HepG2 (cell line): ENCODE measurements around the gene FAM83C. TPM values are rescaled to one million over a fixed set of nuclear protein-coding genes. Genes with fewer than 3 reads are reported as not detected.

Experiments used
- MAFK ChIP-seq, 2 experiments: IDR thresholded peaks in 1 of 2; conservative IDR thresholded peaks in 1 of 2; 2 replicates each; pipeline ENCODE4 v1.6.1; 2011; ENCODE audit warnings: improper control_type of control experiment in 2 of 2, low read length in 2 of 2
- REST ChIP-seq, 2 experiments: IDR thresholded peaks; 2 replicates each; pipeline ENCODE4 v1.6.1; 2011 to 2012; ENCODE audit warnings: low read length in 2 of 2, borderline replicate concordance in 1 of 2, low read depth in 1 of 2, mild to moderate bottlenecking in 1 of 2, moderate library complexity in 1 of 2
- ZNF17 ChIP-seq: sonication (generic); formaldehyde crosslinking; IDR thresholded peaks from 2 replicates; pipeline ENCODE4 v1.5.0; 2020; ENCODE audit warnings: mild to moderate bottlenecking, missing genetic modification reagents
- ZNF296 ChIP-seq: sonication (generic); formaldehyde crosslinking; conservative IDR thresholded peaks from 2 replicates; pipeline ENCODE4 v1.5.0; 2020; ENCODE audit warnings: mild to moderate bottlenecking, missing genetic modification reagents
- ZNF414 ChIP-seq: sonication (generic); formaldehyde crosslinking; IDR thresholded peaks from 2 replicates; pipeline ENCODE4 v1.5.0; 2020; ENCODE audit warnings: missing genetic modification reagents
- ZNF616 ChIP-seq: sonication (generic); formaldehyde crosslinking; IDR thresholded peaks from 2 replicates; pipeline ENCODE4 v1.5.0; 2020; ENCODE audit warnings: low read depth, mild to moderate bottlenecking, missing genetic modification reagents
- ZSCAN20 ChIP-seq: sonication (generic); formaldehyde crosslinking; IDR thresholded peaks from 2 replicates; pipeline ENCODE4 v1.4.0; 2020; ENCODE audit warnings: missing genetic modification reagents, mild to moderate bottlenecking, borderline replicate concordance
- polyA plus RNA-seq, 8 experiments: library from polyadenylated mRNA; depleted of rRNA in 3 of 8; stranded (reverse) in 7 of 8; unstranded in 1 of 8; fragments of >200 nt; fragmentation: Illumina TruSeq in 4 of 8; extraction: Trizol in 4 of 8; gene quantifications; 2 replicates each; pipeline versions ENCODE4 v1.2.1 to v1.2.3, GENCODE V29; 2011 to 2016; ENCODE audit warnings: low read depth in 4 of 8, missing spikeins in 1 of 8, mixed read lengths in 1 of 8; ENCODE audit not compliant: insufficient read depth in 1 of 8
- total RNA-seq, 5 experiments: library from RNA; depleted of rRNA; stranded (reverse); fragments of >200 nt; fragmentation: Illumina TruSeq; extraction: Trizol; gene quantifications; 2 replicates each; pipeline ENCODE4 v1.2.3, GENCODE V29; 2016; ENCODE audit warnings: low read depth in 1 of 5
- TF ChIP-seq, protein P1 (sequence below): IDR thresholded peaks from 2 replicates; pipeline ENCODE4 v1.6.1; 2016; ENCODE audit warnings: low read depth, missing genetic modification reagents, missing compliant biosample characterization
- TF ChIP-seq, protein P2 (sequence below): sonication (generic); formaldehyde crosslinking; IDR thresholded peaks from 2 replicates; pipeline ENCODE4 v1.5.0; 2020; ENCODE audit warnings: missing genetic modification reagents, mild to moderate bottlenecking, borderline replicate concordance
- TF ChIP-seq, protein P3 (sequence below): IDR thresholded peaks from 2 replicates; pipeline ENCODE4 v1.6.1; 2012; ENCODE audit warnings: inconsistent platforms
- TF ChIP-seq, protein P4 (sequence below): sonication (generic); formaldehyde crosslinking; IDR thresholded peaks from 2 replicates; pipeline ENCODE4 v1.4.0; 2020; ENCODE audit warnings: missing genetic modification reagents

Gene FAM83C
- total and polyA plus RNA-seq, 2 of the 13 experiments (the other 11 are each of a cell fraction or from before 2014, with no cell fraction given): 0.04 TPM; not detected in 1

- TF ChIP-seq REST (IDR thresholded peaks at IDR 0.05; ENCODE audit: borderline replicate concordance in 1 of 2, low read depth in 1 of 2, low read length in 2 of 2) (no peak), ZNF17 (CRISPR knock-in tag) (no peak), MAFK (conservative IDR thresholded peaks at IDR 0.05 in 1 of 2, IDR thresholded peaks at IDR 0.05 in 1 of 2; ENCODE audit: low read length in 2 of 2) (no peak), ZNF296 (no peak), ZNF616 (CRISPR knock-in tag) (no peak), ZSCAN20 (CRISPR knock-in tag) (no peak), ZNF414 (CRISPR knock-in tag) (peak; percentile 28; the same call in 1 of the 2 replicates)
- TF ChIP-seq, protein P1, sequence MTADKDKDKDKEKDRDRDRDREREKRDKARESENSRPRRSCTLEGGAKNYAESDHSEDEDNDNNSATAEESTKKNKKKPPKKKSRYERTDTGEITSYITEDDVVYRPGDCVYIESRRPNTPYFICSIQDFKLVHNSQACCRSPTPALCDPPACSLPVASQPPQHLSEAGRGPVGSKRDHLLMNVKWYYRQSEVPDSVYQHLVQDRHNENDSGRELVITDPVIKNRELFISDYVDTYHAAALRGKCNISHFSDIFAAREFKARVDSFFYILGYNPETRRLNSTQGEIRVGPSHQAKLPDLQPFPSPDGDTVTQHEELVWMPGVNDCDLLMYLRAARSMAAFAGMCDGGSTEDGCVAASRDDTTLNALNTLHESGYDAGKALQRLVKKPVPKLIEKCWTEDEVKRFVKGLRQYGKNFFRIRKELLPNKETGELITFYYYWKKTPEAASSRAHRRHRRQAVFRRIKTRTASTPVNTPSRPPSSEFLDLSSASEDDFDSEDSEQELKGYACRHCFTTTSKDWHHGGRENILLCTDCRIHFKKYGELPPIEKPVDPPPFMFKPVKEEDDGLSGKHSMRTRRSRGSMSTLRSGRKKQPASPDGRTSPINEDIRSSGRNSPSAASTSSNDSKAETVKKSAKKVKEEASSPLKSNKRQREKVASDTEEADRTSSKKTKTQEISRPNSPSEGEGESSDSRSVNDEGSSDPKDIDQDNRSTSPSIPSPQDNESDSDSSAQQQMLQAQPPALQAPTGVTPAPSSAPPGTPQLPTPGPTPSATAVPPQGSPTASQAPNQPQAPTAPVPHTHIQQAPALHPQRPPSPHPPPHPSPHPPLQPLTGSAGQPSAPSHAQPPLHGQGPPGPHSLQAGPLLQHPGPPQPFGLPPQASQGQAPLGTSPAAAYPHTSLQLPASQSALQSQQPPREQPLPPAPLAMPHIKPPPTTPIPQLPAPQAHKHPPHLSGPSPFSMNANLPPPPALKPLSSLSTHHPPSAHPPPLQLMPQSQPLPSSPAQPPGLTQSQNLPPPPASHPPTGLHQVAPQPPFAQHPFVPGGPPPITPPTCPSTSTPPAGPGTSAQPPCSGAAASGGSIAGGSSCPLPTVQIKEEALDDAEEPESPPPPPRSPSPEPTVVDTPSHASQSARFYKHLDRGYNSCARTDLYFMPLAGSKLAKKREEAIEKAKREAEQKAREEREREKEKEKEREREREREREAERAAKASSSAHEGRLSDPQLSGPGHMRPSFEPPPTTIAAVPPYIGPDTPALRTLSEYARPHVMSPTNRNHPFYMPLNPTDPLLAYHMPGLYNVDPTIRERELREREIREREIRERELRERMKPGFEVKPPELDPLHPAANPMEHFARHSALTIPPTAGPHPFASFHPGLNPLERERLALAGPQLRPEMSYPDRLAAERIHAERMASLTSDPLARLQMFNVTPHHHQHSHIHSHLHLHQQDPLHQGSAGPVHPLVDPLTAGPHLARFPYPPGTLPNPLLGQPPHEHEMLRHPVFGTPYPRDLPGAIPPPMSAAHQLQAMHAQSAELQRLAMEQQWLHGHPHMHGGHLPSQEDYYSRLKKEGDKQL (CRISPR knock-in tag): no peak
- TF ChIP-seq, protein P2, sequence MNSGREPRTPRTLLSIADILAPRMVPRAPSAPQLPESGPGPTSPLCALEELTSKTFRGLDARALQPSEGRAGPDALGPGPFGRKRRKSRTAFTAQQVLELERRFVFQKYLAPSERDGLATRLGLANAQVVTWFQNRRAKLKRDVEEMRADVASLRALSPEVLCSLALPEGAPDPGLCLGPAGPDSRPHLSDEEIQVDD (CRISPR knock-in tag): no peak
- TF ChIP-seq, protein P3, sequence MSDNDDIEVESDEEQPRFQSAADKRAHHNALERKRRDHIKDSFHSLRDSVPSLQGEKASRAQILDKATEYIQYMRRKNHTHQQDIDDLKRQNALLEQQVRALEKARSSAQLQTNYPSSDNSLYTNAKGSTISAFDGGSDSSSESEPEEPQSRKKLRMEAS: peak; percentile 45; the same call in 1 of the 2 replicates
- TF ChIP-seq, protein P4, sequence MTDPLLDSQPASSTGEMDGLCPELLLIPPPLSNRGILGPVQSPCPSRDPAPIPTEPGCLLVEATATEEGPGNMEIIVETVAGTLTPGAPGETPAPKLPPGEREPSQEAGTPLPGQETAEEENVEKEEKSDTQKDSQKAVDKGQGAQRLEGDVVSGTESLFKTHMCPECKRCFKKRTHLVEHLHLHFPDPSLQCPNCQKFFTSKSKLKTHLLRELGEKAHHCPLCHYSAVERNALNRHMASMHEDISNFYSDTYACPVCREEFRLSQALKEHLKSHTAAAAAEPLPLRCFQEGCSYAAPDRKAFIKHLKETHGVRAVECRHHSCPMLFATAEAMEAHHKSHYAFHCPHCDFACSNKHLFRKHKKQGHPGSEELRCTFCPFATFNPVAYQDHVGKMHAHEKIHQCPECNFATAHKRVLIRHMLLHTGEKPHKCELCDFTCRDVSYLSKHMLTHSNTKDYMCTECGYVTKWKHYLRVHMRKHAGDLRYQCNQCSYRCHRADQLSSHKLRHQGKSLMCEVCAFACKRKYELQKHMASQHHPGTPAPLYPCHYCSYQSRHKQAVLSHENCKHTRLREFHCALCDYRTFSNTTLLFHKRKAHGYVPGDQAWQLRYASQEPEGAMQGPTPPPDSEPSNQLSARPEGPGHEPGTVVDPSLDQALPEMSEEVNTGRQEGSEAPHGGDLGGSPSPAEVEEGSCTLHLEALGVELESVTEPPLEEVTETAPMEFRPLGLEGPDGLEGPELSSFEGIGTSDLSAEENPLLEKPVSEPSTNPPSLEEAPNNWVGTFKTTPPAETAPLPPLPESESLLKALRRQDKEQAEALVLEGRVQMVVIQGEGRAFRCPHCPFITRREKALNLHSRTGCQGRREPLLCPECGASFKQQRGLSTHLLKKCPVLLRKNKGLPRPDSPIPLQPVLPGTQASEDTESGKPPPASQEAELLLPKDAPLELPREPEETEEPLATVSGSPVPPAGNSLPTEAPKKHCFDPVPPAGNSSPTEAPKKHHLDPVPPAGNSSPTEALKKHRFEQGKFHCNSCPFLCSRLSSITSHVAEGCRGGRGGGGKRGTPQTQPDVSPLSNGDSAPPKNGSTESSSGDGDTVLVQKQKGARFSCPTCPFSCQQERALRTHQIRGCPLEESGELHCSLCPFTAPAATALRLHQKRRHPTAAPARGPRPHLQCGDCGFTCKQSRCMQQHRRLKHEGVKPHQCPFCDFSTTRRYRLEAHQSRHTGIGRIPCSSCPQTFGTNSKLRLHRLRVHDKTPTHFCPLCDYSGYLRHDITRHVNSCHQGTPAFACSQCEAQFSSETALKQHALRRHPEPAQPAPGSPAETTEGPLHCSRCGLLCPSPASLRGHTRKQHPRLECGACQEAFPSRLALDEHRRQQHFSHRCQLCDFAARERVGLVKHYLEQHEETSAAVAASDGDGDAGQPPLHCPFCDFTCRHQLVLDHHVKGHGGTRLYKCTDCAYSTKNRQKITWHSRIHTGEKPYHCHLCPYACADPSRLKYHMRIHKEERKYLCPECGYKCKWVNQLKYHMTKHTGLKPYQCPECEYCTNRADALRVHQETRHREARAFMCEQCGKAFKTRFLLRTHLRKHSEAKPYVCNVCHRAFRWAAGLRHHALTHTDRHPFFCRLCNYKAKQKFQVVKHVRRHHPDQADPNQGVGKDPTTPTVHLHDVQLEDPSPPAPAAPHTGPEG (CRISPR knock-in tag): no peak
Measured at GRCh38 chr20:35306931-35307517, 14.8 kb upstream of the FAM83C start (continued).
